Sigmoid colon (tissue), 7 donors: ENCODE measurements around the gene SUPT20H. TPM values are rescaled to one million over a fixed set of nuclear protein-coding genes. Genes with fewer than 3 reads are reported as not detected.

Experiments used
- DNase-seq: peaks from one replicate; pipeline ENCODE4 v3.0.0-alpha.2; 2019
- H3K27ac ChIP-seq, 4 donors: fragments of 200-600 bp; sonication (generic); one replicate each; pipeline ENCODE4 v1.5.1; 2016 to 2019; ENCODE audit warnings: mild to moderate bottlenecking in 1 of 4
- H3K27me3 ChIP-seq, 3 donors: fragments of 200-600 bp; sonication (generic); one replicate each; pipeline ENCODE4 v1.5.1; 2019; ENCODE audit warnings: mild to moderate bottlenecking in 1 of 3
- H3K36me3 ChIP-seq, 4 donors: fragments of 200-600 bp; sonication (generic); one replicate each; pipeline ENCODE4 v1.5.1; 2016 to 2019
- H3K4me1 ChIP-seq, 4 donors: fragments of 200-600 bp; sonication (generic); one replicate each; pipeline ENCODE4 v1.5.1; 2017 to 2019
- H3K4me3 ChIP-seq, 4 donors: fragments of 200-600 bp; sonication (generic); one replicate each; pipeline ENCODE4 v1.5.1; 2017 to 2019; ENCODE audit warnings: mild to moderate bottlenecking in 2 of 4, moderate library complexity in 1 of 4
- H3K9me3 ChIP-seq, 4 donors: fragments of 200-600 bp in 3 of 4; sonication (generic) in 3 of 4; one replicate each; pipeline versions ENCODE4 v1.5.1 to v1.6.1; 2013 to 2019
- CTCF ChIP-seq, 4 experiments: fragments of 450-650 bp in 3 of 4; fragments of 200-600 bp in 1 of 4; IDR thresholded peaks; one replicate each; pipeline ENCODE4 v1.5.1; 2016 to 2019; ENCODE audit warnings: antibody characterized with exemption in 4 of 4, mild to moderate bottlenecking in 3 of 4, moderate library complexity in 2 of 4
- EP300 ChIP-seq, 4 donors: sonication (generic); formaldehyde crosslinking; IDR thresholded peaks; one replicate each; pipeline ENCODE4 v1.6.1; 2017; ENCODE audit warnings: antibody characterized with exemption in 4 of 4
- POLR2A ChIP-seq, 2 donors: fragments of 450-650 bp; IDR thresholded peaks; one replicate each; pipeline ENCODE4 v1.6.1; 2016; ENCODE audit warnings: antibody characterized with exemption in 2 of 2, mild to moderate bottlenecking in 2 of 2, moderate library complexity in 2 of 2
- POLR2AphosphoS5 ChIP-seq, 4 donors: sonication (generic); formaldehyde crosslinking; IDR thresholded peaks; one replicate each; pipeline ENCODE4 v1.6.1; 2017; ENCODE audit warnings: antibody characterized with exemption in 4 of 4
- WGBS, 2 donors: extraction: QIAGEN DNeasy Blood & Tissue Kit; methylation state at CpG; one replicate each; pipeline ENCODE4 v1.1.7; 2013; 5-methylcytosine and 5-hydroxymethylcytosine counted together
- intact Hi-C: fragments of 100-400 bp; cut with DNase I; formaldehyde crosslinking; loops from one replicate; pipeline ENCODE4 v1.15.1; 2023
- polyA plus RNA-seq, 3 donors: library from polyadenylated mRNA; stranded (reverse); fragments of 200-250 nt; gene quantifications; one replicate each; pipeline ENCODE4 v1.2.3, GENCODE V29; 2013
- total RNA-seq, 4 donors: library from RNA; depleted of rRNA; stranded (reverse); fragments of >200 nt; gene quantifications; one replicate each; pipeline ENCODE4 v1.1.0, GENCODE V29; 2016
- donor health status: healthy with polysubstance abuse.
- donor health status: Bipolar disorder and iron deficiency.
- donor health status: healthy.

The SUPT20H gene
- total and polyA plus RNA-seq, 7 donors = 14.3 to 55.8 (median 41.8) TPM

- no peak overlapping the region for H3K4me3 ChIP-seq
- H3K27ac ChIP-seq = no peak overlapping the region
- DNase-seq = no peak
- intact Hi-C loops = no loop called here
- H3K27me3 ChIP-seq = no peaks in the 10 kb centered on the region
- TF ChIP-seq POLR2AphosphoS5 (IDR thresholded peaks at IDR 0.05) = no peak
- TF ChIP-seq EP300 (IDR thresholded peaks at IDR 0.05) = no peak
- no peak for TF ChIP-seq CTCF (IDR thresholded peaks at IDR 0.05)
- no peak for TF ChIP-seq POLR2A (IDR thresholded peaks at IDR 0.05)
- H3K36me3 ChIP-seq = no peaks in the 10 kb centered on the region
- no peaks in the 10 kb centered on the region for H3K9me3 ChIP-seq
- peaks cover 0 to 4% (median 0%) of the 10 kb centered on the region in 4 donors for H3K4me1 ChIP-seq
- WGBS, 2 donors = 90 to 92% methylated on average over 3 of the region's 3 CpGs
Observed at GRCh38 chr13:37089495-37089894, 30.0 kb upstream of the SUPT20H start.

DNA sequence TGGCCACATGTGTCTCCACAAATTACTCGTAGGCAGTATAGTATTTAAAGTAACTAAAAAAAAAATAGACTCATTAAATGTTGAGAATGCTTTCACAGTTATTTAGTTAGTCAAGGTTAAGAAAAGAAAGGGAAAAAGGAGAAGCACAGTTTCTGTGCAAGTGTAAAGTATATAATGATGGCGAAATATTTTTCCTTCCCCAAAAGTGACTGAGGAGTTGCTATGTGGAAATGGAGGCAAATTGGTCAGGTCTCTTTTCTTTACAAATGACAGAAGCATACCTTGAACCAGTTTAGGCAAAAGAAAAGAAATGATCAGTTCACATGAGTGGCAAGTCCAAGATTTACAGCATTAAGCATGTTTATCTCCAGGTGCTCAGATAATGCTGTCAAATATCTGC lies 28.0 kb upstream of the SUPT20H start:
- Histone ChIP-seq H3K27me3 (no peaks in the 10 kb centered on the region), H3K36me3 (no peaks in the 10 kb centered on the region), H3K9me3 (no peaks in the 10 kb centered on the region), H3K4me3 (no peak overlapping the region), H3K4me1 (no peaks in the 10 kb centered on the region), H3K27ac (no peak overlapping the region)
- no peak for TF ChIP-seq POLR2AphosphoS5 (IDR thresholded peaks at IDR 0.05)
- TF ChIP-seq EP300 (IDR thresholded peaks at IDR 0.05) = no peak
- no peak for TF ChIP-seq POLR2A (IDR thresholded peaks at IDR 0.05)
- no peak for TF ChIP-seq CTCF (IDR thresholded peaks at IDR 0.05)
- 71 to 77% methylated on average over 2 of the region's 2 CpGs for WGBS, 2 donors
- DNase-seq = no peak
- intact Hi-C loops = no loop called here

DNA sequence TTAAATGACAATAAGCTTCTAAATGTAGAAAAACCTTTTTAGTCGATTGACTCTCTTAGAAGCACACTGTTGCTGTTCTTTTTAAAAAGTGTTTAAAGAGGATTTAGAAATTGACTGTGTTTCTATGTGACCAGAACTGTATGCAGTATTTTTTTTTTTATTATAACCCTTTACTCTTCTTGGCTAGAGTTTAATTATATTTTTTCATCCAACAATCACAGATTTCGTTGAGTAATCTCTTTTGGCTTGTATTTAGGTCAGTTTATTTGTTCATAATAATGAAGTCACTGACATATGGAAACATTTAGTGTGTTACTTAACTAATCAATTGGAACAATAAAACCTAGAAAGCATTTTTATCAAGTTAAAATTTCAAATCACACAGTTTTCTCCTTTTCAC lies 26.1 kb upstream of the SUPT20H start:
- H3K4me1 ChIP-seq = no peaks in the 10 kb centered on the region
- DNase-seq = no peak
- 47 to 59% methylated on average over 2 of the region's 2 CpGs for WGBS, 2 donors
- TF ChIP-seq POLR2AphosphoS5 (IDR thresholded peaks at IDR 0.05) (no peak), EP300 (IDR thresholded peaks at IDR 0.05) (no peak), CTCF (IDR thresholded peaks at IDR 0.05) (no peak), POLR2A (IDR thresholded peaks at IDR 0.05) (no peak)
- intact Hi-C loops = no loop called here
- no peaks in the 10 kb centered on the region for H3K9me3 ChIP-seq
- H3K36me3 ChIP-seq = no peaks in the 10 kb centered on the region
- H3K27ac ChIP-seq = no peak overlapping the region
- no peak overlapping the region for H3K4me3 ChIP-seq
- no peaks in the 10 kb centered on the region for H3K27me3 ChIP-seq

DNA sequence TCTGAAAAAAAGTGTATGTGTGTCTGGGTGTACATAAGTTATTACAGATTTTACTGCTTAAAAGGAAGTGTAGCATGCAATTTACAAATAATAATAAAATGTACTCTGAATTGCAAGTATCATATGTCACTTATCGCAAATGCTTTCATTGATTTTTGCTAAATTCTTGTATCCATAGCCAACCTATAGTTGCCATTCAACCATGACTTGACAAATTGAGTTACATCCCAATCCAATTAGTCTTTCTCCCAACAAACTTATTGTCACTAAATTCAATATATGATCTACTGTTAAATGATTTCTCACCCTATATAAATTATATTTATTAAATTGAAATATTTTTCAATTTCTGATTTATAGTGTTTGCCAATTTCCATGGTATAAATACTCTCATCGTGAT lies 17.3 kb upstream of the SUPT20H start:
- H3K9me3 ChIP-seq = no peaks in the 10 kb centered on the region
- no peak for DNase-seq
- TF ChIP-seq POLR2AphosphoS5 (IDR thresholded peaks at IDR 0.05) (no peak), CTCF (IDR thresholded peaks at IDR 0.05) (no peak), POLR2A (IDR thresholded peaks at IDR 0.05) (no peak), EP300 (IDR thresholded peaks at IDR 0.05) (no peak)
- no peak overlapping the region for H3K27ac ChIP-seq
- H3K4me1 ChIP-seq = no peaks in the 10 kb centered on the region
- no peak overlapping the region for H3K4me3 ChIP-seq
- H3K36me3 ChIP-seq = no peaks in the 10 kb centered on the region
- 88 to 97% methylated on average over 2 of the region's 2 CpGs for WGBS, 2 donors
- intact Hi-C loops = no loop called here
- no peaks in the 10 kb centered on the region for H3K27me3 ChIP-seq

DNA sequence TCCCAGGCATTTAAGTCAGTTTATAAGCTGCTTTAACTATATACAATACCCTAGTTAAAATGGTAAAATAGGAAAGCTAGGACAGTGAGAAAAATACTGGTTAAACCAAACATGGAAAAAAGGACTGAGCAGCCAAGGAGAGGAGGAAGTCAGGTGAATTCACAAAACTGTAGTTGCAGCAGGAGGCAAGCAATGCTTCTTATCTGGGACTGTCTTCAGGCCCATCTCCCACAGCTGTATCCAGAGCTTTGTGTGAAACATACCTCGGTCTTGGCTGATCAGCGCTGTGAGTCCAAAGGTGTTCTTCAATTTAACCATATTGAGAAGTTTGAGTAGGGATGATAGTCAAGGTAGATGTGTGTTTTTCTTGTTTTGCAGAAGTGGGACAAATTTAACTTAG lies 15.7 kb upstream of the SUPT20H start:
- DNase-seq = no peak
- H3K27ac ChIP-seq = no peak overlapping the region
- H3K4me3 ChIP-seq = no peak overlapping the region
- WGBS, 2 donors = 77% methylated on average over 2 of the region's 2 CpGs
- no peaks in the 10 kb centered on the region for H3K36me3 ChIP-seq
- H3K4me1 ChIP-seq = no peaks in the 10 kb centered on the region
- intact Hi-C loops = no loop called here
- TF ChIP-seq POLR2A (IDR thresholded peaks at IDR 0.05) (no peak), POLR2AphosphoS5 (IDR thresholded peaks at IDR 0.05) (no peak), CTCF (IDR thresholded peaks at IDR 0.05) (no peak), EP300 (IDR thresholded peaks at IDR 0.05) (no peak)
- no peaks in the 10 kb centered on the region for H3K27me3 ChIP-seq
- H3K9me3 ChIP-seq = no peaks in the 10 kb centered on the region
